C4-2B (cell line): ENCODE data around the gene SCGB3A2.

Source experiments
- ZFX ChIP-seq: fragments of 450-650 bp; IDR thresholded peaks from 2 replicates; pipeline ENCODE4 v1.6.1; 2017
- TF ChIP-seq, protein P1 (sequence below): fragments of 450-650 bp; conservative IDR thresholded peaks from 2 replicates; pipeline ENCODE4 v1.5.1; 2017; ENCODE audit warnings: mild to moderate bottlenecking

DNA sequence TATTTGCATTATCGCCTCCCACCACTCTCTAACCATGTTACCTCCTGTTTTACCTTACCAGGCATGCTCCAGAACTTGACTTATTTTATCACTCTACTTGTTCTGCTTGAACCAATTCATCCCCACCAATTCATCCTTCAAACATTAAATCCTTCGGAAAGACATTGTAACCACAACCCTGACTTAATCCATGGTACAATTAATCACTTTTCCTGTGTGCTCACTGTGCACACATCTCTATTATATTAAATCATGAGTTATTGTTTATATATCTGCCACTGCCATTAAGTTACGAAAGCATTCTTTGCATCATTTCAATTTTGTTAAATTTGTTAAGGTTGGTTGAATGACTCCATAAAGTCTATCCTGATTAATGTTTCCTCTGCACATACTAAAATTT lies 35.3 kb downstream of the SCGB3A2 start:
- TF ChIP-seq, protein P1, sequence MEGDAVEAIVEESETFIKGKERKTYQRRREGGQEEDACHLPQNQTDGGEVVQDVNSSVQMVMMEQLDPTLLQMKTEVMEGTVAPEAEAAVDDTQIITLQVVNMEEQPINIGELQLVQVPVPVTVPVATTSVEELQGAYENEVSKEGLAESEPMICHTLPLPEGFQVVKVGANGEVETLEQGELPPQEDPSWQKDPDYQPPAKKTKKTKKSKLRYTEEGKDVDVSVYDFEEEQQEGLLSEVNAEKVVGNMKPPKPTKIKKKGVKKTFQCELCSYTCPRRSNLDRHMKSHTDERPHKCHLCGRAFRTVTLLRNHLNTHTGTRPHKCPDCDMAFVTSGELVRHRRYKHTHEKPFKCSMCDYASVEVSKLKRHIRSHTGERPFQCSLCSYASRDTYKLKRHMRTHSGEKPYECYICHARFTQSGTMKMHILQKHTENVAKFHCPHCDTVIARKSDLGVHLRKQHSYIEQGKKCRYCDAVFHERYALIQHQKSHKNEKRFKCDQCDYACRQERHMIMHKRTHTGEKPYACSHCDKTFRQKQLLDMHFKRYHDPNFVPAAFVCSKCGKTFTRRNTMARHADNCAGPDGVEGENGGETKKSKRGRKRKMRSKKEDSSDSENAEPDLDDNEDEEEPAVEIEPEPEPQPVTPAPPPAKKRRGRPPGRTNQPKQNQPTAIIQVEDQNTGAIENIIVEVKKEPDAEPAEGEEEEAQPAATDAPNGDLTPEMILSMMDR, result no peak
- TF ChIP-seq ZFX, result no peak
